Keratinocyte (primary cell): ENCODE data around the gene KANSL2.
"Not testable (repeated sequence)": the region's sequence is repeated elsewhere in the genome, so short reads cannot be mapped to it uniquely, and the experiment has no call there.

ENCODE experiments used
- EZH2 ChIP-seq: IDR thresholded peaks from one replicate; pipeline ENCODE4 v1.6.1; 2012; ENCODE audit warnings: inconsistent platforms, mild to moderate bottlenecking, low read length, moderate library complexity
- TF ChIP-seq, protein P1 (sequence below), 3 experiments: IDR thresholded peaks in 1 of 3; conservative IDR thresholded peaks in 1 of 3; optimal IDR thresholded peaks in 1 of 3; 2 replicates in 2 of 3; 3 replicates in 1 of 3; pipeline versions ENCODE3 to v1.5.1; 2011; ENCODE audit warnings: low read length in 3 of 3, mild to moderate bottlenecking in 3 of 3, moderate library complexity in 2 of 3, control low read depth in 1 of 3, inconsistent platforms in 1 of 3; ENCODE audit not compliant: insufficient read depth in 2 of 3; ENCODE audit errors: extremely low read depth in 1 of 3

DNA sequence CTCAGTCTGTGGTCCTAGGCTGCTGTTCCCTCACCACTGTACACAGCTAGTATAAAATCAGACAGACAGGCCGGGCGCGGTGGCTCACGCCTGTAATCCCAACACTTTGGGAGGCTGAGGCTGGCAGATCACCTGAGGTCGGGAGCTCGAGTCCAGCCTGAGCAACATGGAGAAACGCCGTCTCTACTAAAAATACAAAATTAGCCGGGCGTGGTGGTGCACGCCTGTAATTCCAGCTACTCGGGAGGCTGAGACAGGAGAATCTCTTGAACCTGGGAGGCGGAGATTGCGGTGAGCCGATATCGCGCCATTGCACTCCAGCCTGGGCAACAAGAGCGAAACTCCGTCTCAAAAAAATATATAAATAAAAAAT is 481 bp upstream of the KANSL2 start:
- TF ChIP-seq, protein P1, sequence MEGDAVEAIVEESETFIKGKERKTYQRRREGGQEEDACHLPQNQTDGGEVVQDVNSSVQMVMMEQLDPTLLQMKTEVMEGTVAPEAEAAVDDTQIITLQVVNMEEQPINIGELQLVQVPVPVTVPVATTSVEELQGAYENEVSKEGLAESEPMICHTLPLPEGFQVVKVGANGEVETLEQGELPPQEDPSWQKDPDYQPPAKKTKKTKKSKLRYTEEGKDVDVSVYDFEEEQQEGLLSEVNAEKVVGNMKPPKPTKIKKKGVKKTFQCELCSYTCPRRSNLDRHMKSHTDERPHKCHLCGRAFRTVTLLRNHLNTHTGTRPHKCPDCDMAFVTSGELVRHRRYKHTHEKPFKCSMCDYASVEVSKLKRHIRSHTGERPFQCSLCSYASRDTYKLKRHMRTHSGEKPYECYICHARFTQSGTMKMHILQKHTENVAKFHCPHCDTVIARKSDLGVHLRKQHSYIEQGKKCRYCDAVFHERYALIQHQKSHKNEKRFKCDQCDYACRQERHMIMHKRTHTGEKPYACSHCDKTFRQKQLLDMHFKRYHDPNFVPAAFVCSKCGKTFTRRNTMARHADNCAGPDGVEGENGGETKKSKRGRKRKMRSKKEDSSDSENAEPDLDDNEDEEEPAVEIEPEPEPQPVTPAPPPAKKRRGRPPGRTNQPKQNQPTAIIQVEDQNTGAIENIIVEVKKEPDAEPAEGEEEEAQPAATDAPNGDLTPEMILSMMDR (optimal IDR thresholded peaks at IDR 0.05 in 1 of 3, IDR thresholded peaks at IDR 0.05 in 1 of 3, conservative IDR thresholded peaks at IDR 0.05 in 1 of 3; ENCODE audit: extremely low read depth in 1 of 3, insufficient read depth in 2 of 3, low read length in 3 of 3), result not testable (repeated sequence)
- TF ChIP-seq EZH2, result not testable (repeated sequence)
